ENCODE results near the gene RIGI.

DNA sequence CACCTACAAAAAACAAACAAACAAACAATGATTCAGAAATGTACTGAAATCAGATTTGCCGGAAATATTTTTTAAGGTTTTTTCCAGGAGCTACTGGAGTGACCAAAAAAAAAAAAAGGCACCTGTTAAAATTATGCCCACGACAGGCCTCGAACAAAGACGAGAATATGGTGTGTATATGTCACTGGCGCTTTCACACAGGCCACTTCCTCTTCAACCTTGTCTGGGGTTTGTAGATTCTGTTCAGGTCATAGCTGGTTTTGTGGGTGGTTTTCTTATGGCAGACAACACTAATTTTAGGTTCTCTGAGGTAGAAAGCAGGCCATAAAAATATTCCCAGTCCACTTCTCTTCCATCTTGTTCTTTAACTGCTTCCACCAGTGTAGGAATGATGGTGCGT lies 40.0 kb upstream of the RIGI start:
- no peak for TF ChIP-seq POLR2A (IDR thresholded peaks at IDR 0.05; ENCODE audit: low read length)
- TF ChIP-seq NR3C1 (IDR thresholded peaks at IDR 0.05): no peak
- TF ChIP-seq CEBPB (IDR thresholded peaks at IDR 0.05): no peak
- TF ChIP-seq KDM1A (IDR thresholded peaks at IDR 0.05; ENCODE audit: low read depth): no peak
- TF ChIP-seq JUNB (IDR thresholded peaks at IDR 0.05): no peak
- TF ChIP-seq, protein P1, sequence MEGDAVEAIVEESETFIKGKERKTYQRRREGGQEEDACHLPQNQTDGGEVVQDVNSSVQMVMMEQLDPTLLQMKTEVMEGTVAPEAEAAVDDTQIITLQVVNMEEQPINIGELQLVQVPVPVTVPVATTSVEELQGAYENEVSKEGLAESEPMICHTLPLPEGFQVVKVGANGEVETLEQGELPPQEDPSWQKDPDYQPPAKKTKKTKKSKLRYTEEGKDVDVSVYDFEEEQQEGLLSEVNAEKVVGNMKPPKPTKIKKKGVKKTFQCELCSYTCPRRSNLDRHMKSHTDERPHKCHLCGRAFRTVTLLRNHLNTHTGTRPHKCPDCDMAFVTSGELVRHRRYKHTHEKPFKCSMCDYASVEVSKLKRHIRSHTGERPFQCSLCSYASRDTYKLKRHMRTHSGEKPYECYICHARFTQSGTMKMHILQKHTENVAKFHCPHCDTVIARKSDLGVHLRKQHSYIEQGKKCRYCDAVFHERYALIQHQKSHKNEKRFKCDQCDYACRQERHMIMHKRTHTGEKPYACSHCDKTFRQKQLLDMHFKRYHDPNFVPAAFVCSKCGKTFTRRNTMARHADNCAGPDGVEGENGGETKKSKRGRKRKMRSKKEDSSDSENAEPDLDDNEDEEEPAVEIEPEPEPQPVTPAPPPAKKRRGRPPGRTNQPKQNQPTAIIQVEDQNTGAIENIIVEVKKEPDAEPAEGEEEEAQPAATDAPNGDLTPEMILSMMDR (IDR thresholded peaks at IDR 0.05): no peak
- no peak for TF ChIP-seq RNF2 (IDR thresholded peaks at IDR 0.05; ENCODE audit: borderline replicate concordance, low read depth)
- no peak for TF ChIP-seq CHD4 (IDR thresholded peaks at IDR 0.05; ENCODE audit: borderline replicate concordance)
- TF ChIP-seq, protein P2, sequence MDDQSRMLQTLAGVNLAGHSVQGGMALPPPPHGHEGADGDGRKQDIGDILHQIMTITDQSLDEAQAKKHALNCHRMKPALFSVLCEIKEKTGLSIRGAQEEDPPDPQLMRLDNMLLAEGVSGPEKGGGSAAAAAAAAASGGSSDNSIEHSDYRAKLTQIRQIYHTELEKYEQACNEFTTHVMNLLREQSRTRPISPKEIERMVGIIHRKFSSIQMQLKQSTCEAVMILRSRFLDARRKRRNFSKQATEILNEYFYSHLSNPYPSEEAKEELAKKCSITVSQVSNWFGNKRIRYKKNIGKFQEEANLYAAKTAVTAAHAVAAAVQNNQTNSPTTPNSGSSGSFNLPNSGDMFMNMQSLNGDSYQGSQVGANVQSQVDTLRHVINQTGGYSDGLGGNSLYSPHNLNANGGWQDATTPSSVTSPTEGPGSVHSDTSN (IDR thresholded peaks at IDR 0.05): no peak
- TF ChIP-seq RFX5 (IDR thresholded peaks at IDR 0.05): no peak
- no peak for TF ChIP-seq NFE2L2 (conservative IDR thresholded peaks at IDR 0.05; ENCODE audit: low read length)

All from A549 (cell line).